ENCODE measurements around the gene CHRNA10.

The CHRNA10 gene

DNA sequence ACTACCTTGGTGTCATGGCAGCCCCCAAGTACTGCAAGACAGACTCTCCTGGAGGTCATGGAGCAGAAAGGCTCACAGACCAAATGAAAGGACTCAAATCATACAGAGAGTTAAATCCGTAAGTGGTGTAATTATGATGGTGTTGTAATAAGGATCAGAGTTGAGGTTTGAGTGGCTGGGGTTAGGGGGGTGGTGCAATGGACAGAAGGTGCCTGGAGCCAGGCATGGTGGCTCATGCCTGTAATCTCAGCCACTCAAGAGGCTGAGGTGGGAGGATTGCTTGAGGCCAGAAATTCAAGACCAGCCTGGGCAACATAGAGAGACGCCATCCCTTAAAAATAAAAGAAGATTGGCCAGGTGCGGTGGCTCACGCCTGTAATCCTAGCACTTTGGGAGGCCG lies 48.1 kb downstream of the CHRNA10 start:
- no peak for TF ChIP-seq REST (IDR thresholded peaks at IDR 0.05; ENCODE audit: low read depth)
- no peak for TF ChIP-seq RAD21 (IDR thresholded peaks at IDR 0.05; ENCODE audit: low read depth)
- TF ChIP-seq CEBPB (IDR thresholded peaks at IDR 0.05): no peak
- no peak for TF ChIP-seq TAF1 (IDR thresholded peaks at IDR 0.05; ENCODE audit: low read depth)
- TF ChIP-seq, protein P1, sequence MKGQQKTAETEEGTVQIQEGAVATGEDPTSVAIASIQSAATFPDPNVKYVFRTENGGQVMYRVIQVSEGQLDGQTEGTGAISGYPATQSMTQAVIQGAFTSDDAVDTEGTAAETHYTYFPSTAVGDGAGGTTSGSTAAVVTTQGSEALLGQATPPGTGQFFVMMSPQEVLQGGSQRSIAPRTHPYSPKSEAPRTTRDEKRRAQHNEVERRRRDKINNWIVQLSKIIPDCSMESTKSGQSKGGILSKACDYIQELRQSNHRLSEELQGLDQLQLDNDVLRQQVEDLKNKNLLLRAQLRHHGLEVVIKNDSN (IDR thresholded peaks at IDR 0.05): no peak

GRCh38 chr11:3622521-3622920 lies 48.7 kb downstream of the CHRNA10 start:
- TF ChIP-seq TAF1 (IDR thresholded peaks at IDR 0.05; ENCODE audit: low read depth) (no peak), RAD21 (IDR thresholded peaks at IDR 0.05; ENCODE audit: low read depth) (no peak), TEAD4 (IDR thresholded peaks at IDR 0.05) (no peak), REST (IDR thresholded peaks at IDR 0.05; ENCODE audit: low read depth) (no peak), EP300 (IDR thresholded peaks at IDR 0.05; ENCODE audit: borderline replicate concordance) (no peak), CEBPB (IDR thresholded peaks at IDR 0.05) (no peak), TCF12 (IDR thresholded peaks at IDR 0.05; ENCODE audit: low read depth) (no peak), EGR1 (IDR thresholded peaks at IDR 0.05) (no peak), CREB1 (IDR thresholded peaks at IDR 0.05; ENCODE audit: low read depth) (no peak), NFIC (IDR thresholded peaks at IDR 0.05) (no peak), YY1 (IDR thresholded peaks at IDR 0.05; ENCODE audit: low read depth) (no peak)

DNA sequence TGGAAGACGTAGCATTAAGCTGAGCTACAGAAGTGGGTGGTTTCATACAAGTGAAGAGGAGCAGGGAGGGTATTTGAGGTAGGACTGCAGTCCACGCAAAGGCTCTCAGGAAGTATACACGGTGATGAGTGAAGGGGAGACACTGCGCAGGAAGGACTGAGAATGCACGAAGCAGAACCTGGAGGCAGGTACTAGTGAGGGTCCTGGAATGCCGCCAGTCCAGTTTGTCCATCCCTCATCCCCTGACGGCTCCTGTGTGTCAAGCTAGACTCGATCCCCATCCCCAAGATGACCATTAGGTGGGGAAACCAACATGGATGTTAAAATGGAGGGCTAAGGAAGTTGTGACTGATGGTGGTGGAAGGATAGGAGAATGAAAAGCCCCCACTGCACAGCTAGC lies 53.2 kb downstream of the CHRNA10 start:
- TF ChIP-seq TCF12 (IDR thresholded peaks at IDR 0.05; ENCODE audit: low read depth): no peak
- TF ChIP-seq, protein P1 (IDR thresholded peaks at IDR 0.05): no peak
- TF ChIP-seq CEBPB (IDR thresholded peaks at IDR 0.05): no peak
- no peak for TF ChIP-seq YY1 (IDR thresholded peaks at IDR 0.05; ENCODE audit: low read depth)
- TF ChIP-seq CREB1 (IDR thresholded peaks at IDR 0.05; ENCODE audit: low read depth): no peak
- TF ChIP-seq EP300 (IDR thresholded peaks at IDR 0.05; ENCODE audit: borderline replicate concordance): no peak
- no peak for TF ChIP-seq FOXM1 (IDR thresholded peaks at IDR 0.05; ENCODE audit: borderline replicate concordance, low read depth)
- TF ChIP-seq REST (IDR thresholded peaks at IDR 0.05; ENCODE audit: low read depth): no peak
- no peak for TF ChIP-seq NFIC (IDR thresholded peaks at IDR 0.05)

- TF ChIP-seq TAF1 (IDR thresholded peaks at IDR 0.05; ENCODE audit: low read depth) (no peak), RAD21 (IDR thresholded peaks at IDR 0.05; ENCODE audit: low read depth) (no peak), FOXM1 (IDR thresholded peaks at IDR 0.05; ENCODE audit: borderline replicate concordance, low read depth) (no peak)
- TF ChIP-seq, protein P2, sequence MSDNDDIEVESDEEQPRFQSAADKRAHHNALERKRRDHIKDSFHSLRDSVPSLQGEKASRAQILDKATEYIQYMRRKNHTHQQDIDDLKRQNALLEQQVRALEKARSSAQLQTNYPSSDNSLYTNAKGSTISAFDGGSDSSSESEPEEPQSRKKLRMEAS (IDR thresholded peaks at IDR 0.05): no peak
Measured at GRCh38 chr11:3616721-3617460, 54.3 kb downstream of the CHRNA10 start.

DNA sequence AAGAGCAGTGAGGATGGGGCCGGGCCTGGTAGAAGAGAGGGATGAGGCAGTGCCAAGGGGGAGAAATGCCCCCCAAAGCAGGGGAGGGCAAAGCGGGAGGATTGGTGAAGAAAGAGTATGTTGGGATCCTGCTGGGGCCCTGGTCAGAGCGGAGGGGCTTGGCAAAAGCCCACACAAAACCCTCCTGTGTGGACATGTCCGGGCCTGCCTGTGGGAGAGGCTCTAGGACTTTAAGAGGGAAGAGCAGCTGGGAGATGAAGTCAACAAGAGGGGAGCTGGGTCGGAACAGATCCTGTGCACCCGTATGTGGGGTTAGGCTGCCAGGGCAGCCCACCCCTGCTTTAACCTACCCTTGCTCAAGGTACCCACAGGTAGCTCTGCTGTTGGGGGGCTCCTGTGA lies 55.2 kb downstream of the CHRNA10 start:
- TF ChIP-seq EP300 (IDR thresholded peaks at IDR 0.05; ENCODE audit: borderline replicate concordance): no peak
- TF ChIP-seq TEAD4 (IDR thresholded peaks at IDR 0.05): no peak
- no peak for TF ChIP-seq TCF12 (IDR thresholded peaks at IDR 0.05; ENCODE audit: low read depth)
